ENCODE results near the gene ACHE. TPM values are rescaled to one million over a fixed set of nuclear protein-coding genes. Genes with fewer than 3 reads are reported as not detected.

Gene ACHE
- polyA plus RNA-seq, 1 of the 3 experiments (the other 2 are of a cell fraction): 1.8 TPM

DNA sequence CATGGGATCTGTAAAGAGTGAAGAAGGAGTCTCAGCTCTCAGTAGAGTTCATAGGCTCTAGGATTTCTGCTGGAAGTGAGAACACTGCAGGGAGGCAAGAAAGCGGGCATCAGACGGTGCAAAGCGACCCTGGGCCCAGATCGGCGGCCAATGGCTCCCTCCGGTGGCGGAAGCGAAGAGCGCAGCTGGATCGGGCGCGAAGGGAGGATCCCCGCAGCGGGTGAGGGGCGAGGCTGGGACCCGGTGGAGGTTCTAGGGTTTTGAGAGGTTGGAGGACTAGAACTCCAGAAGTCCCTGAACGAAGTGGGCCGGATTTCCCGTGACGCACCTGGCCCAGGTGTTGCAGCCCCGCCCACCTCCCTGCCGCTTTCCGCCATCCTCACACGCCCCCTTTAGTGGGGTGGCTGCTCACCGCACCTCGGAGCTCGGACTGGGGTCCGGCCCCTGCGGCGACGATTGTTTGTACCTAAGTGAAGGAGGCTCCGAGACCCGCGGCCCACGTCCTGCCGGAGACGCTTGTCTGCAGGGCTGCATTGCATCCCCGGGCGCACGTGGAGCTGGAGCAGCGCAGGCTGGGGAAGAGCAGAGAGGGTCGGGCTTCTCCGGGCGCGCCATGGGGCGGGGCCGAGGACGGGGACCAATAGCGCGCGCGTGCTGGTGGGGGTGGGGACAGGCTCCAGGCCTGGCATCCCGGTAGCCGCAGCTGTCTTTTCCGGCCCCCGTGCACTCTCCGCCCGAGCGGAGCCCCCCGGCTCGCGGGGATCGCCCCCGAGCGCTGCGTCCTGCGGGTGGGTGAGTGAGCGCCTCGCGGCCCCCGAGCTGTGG, 43.4 kb downstream of the ACHE start, which contains the start of gene SLC12A9:
TSS of gene SLC12A9 (plus strand) at position 666 of the 825 bp plus-strand sequence. CDS start 1,485 bp downstream, outside the sequence.
- peak within 1 kb of the TSS; percentile 62 to 87 for H3K4me3 ChIP-seq (ENCODE audit: low read depth in 2 of 2, low read length in 1 of 2)
- no peaks in the 10 kb centered on the region for H3F3A ChIP-seq (replicated peaks; ENCODE audit: insufficient read depth)
- H3K4me2 ChIP-seq: peak within 1 kb of the TSS; percentile 98
- H3K4me1 ChIP-seq (ENCODE audit: control insufficient read depth in 1 of 2, insufficient read depth in 2 of 2, low read depth in 1 of 2, low read length in 1 of 2): peaks cover 7% of the 10 kb centered on the region in 2 experiments; a peak in 2 of 4 replicates
- CTCF ChIA-PET: interaction anchor here (0.6 to 19.3 kb wide), 69 partner anchors 9 to 445 kb away, joined by 3 to 398 read pairs (median 5); partner anchors contain the start of genes ACHE, ACTL6B, EPHB4 and EPO
- WGBS (ENCODE audit: low lambda C conversion rate): 7% methylated on average over 25 of the region's 71 CpGs
- peak within 1 kb of the TSS in 1 of 2 experiments; percentile 3; a peak in 1 of 4 replicates for H3K27ac ChIP-seq (ENCODE audit: low read depth in 2 of 2, low read length in 1 of 2)
- peak; percentile 100 for DNase-seq
- POLR2A ChIA-PET: interaction anchor here (0.6 to 2.9 kb wide), 12 partner anchors 9 to 424 kb away, joined by 3 to 30 read pairs (median 6); partner anchors contain the start of genes ACTL6B, EPHB4, POP7 and SRRT
- H3K36me3 ChIP-seq (replicated peaks in 1 of 2; ENCODE audit: control insufficient read depth in 1 of 2, insufficient read depth in 2 of 2, low read length in 1 of 2): no peaks in the 10 kb centered on the region
- H3K79me2 ChIP-seq (ENCODE audit: insufficient read depth): peaks cover 20% of the 10 kb centered on the region; the same call in 1 of the 2 replicates
- no peaks in the 10 kb centered on the region for H3K9me3 ChIP-seq
- H3K9ac ChIP-seq: peak within 1 kb of the TSS; percentile 84
- H2AFZ ChIP-seq (ENCODE audit: low read depth): peak within 1 kb of the TSS; percentile 93
- H3K27me3 ChIP-seq (ENCODE audit: insufficient read depth): no peaks in the 10 kb centered on the region
- H4K20me1 ChIP-seq (ENCODE audit: insufficient read depth): no peaks in the 10 kb centered on the region
- no peaks in the 10 kb centered on the region for H3K9me2 ChIP-seq
- TF ChIP-seq, protein P1, sequence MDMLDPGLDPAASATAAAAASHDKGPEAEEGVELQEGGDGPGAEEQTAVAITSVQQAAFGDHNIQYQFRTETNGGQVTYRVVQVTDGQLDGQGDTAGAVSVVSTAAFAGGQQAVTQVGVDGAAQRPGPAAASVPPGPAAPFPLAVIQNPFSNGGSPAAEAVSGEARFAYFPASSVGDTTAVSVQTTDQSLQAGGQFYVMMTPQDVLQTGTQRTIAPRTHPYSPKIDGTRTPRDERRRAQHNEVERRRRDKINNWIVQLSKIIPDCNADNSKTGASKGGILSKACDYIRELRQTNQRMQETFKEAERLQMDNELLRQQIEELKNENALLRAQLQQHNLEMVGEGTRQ (IDR thresholded peaks at IDR 0.05; ENCODE audit: borderline replicate concordance, low read depth, low read length): no peak
- TF ChIP-seq RXRA (IDR thresholded peaks at IDR 0.05; ENCODE audit: borderline replicate concordance, low read depth) (no peak), MEF2A (IDR thresholded peaks at IDR 0.05; ENCODE audit: borderline replicate concordance, low read depth) (no peak), POLR2AphosphoS5 (IDR thresholded peaks at IDR 0.05; ENCODE audit: low read depth, low read length) (peak; percentile 66), JUND (IDR thresholded peaks at IDR 0.05) (no peak), MXI1 (IDR thresholded peaks at IDR 0.05; ENCODE audit: low read depth, low read length) (peak; percentile 100), RCOR1 (IDR thresholded peaks at IDR 0.05; ENCODE audit: low read length) (no peak), EP300 (IDR thresholded peaks at IDR 0.05; ENCODE audit: borderline replicate concordance in 1 of 2, low read depth in 1 of 2, low read length in 1 of 2) (no peak; a peak in 1 of 4 replicates), TEAD4 (IDR thresholded peaks at IDR 0.05; ENCODE audit: borderline replicate concordance, insufficient read depth) (no peak), FOXM1 (IDR thresholded peaks at IDR 0.05; ENCODE audit: low read depth) (no peak), EZH2phosphoT487 (IDR thresholded peaks at IDR 0.05; ENCODE audit: borderline replicate concordance, low read depth) (no peak), CHD2 (IDR thresholded peaks at IDR 0.05; ENCODE audit: low read length, partially characterized antibody) (peak; percentile 82), RFX5 (IDR thresholded peaks at IDR 0.05; ENCODE audit: low read length) (no peak; the same call in 1 of the 2 replicates), SMC3 (IDR thresholded peaks at IDR 0.05; ENCODE audit: low read depth, low read length) (peak; percentile 96), NRF1 (IDR thresholded peaks at IDR 0.05; ENCODE audit: low read depth, low read length) (peak; percentile 17; the same call in 1 of the 2 replicates), YY1 (IDR thresholded peaks at IDR 0.05; ENCODE audit: low read depth) (no peak), TAF1 (IDR thresholded peaks at IDR 0.05; ENCODE audit: borderline replicate concordance, low read depth, low read length) (peak; percentile 52; the same call in 1 of the 2 replicates)
- TF ChIP-seq, protein P2, sequence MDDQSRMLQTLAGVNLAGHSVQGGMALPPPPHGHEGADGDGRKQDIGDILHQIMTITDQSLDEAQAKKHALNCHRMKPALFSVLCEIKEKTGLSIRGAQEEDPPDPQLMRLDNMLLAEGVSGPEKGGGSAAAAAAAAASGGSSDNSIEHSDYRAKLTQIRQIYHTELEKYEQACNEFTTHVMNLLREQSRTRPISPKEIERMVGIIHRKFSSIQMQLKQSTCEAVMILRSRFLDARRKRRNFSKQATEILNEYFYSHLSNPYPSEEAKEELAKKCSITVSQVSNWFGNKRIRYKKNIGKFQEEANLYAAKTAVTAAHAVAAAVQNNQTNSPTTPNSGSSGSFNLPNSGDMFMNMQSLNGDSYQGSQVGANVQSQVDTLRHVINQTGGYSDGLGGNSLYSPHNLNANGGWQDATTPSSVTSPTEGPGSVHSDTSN (IDR thresholded peaks at IDR 0.05): 0 out of 2 replicates have a peak, but pooled peaks have one; percentile 12
- TF ChIP-seq, protein P3, sequence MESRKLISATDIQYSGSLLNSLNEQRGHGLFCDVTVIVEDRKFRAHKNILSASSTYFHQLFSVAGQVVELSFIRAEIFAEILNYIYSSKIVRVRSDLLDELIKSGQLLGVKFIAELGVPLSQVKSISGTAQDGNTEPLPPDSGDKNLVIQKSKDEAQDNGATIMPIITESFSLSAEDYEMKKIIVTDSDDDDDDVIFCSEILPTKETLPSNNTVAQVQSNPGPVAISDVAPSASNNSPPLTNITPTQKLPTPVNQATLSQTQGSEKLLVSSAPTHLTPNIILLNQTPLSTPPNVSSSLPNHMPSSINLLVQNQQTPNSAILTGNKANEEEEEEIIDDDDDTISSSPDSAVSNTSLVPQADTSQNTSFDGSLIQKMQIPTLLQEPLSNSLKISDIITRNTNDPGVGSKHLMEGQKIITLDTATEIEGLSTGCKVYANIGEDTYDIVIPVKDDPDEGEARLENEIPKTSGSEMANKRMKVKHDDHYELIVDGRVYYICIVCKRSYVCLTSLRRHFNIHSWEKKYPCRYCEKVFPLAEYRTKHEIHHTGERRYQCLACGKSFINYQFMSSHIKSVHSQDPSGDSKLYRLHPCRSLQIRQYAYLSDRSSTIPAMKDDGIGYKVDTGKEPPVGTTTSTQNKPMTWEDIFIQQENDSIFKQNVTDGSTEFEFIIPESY (IDR thresholded peaks at IDR 0.05; ENCODE audit: borderline replicate concordance, low read depth): peak; percentile 9; the same call in 1 of the 2 replicates
- TF ChIP-seq, protein P4, sequence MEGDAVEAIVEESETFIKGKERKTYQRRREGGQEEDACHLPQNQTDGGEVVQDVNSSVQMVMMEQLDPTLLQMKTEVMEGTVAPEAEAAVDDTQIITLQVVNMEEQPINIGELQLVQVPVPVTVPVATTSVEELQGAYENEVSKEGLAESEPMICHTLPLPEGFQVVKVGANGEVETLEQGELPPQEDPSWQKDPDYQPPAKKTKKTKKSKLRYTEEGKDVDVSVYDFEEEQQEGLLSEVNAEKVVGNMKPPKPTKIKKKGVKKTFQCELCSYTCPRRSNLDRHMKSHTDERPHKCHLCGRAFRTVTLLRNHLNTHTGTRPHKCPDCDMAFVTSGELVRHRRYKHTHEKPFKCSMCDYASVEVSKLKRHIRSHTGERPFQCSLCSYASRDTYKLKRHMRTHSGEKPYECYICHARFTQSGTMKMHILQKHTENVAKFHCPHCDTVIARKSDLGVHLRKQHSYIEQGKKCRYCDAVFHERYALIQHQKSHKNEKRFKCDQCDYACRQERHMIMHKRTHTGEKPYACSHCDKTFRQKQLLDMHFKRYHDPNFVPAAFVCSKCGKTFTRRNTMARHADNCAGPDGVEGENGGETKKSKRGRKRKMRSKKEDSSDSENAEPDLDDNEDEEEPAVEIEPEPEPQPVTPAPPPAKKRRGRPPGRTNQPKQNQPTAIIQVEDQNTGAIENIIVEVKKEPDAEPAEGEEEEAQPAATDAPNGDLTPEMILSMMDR (IDR thresholded peaks at IDR 0.05): peak; percentile 99
- TF ChIP-seq, protein P5, sequence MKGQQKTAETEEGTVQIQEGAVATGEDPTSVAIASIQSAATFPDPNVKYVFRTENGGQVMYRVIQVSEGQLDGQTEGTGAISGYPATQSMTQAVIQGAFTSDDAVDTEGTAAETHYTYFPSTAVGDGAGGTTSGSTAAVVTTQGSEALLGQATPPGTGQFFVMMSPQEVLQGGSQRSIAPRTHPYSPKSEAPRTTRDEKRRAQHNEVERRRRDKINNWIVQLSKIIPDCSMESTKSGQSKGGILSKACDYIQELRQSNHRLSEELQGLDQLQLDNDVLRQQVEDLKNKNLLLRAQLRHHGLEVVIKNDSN (IDR thresholded peaks at IDR 0.05; ENCODE audit: borderline replicate concordance, low read depth): peak; percentile 48; the same call in 1 of the 2 replicates
- TF ChIP-seq, protein P6, sequence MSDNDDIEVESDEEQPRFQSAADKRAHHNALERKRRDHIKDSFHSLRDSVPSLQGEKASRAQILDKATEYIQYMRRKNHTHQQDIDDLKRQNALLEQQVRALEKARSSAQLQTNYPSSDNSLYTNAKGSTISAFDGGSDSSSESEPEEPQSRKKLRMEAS (IDR thresholded peaks at IDR 0.05; ENCODE audit: low read depth): peak; percentile 100
- TF ChIP-seq, protein P7, sequence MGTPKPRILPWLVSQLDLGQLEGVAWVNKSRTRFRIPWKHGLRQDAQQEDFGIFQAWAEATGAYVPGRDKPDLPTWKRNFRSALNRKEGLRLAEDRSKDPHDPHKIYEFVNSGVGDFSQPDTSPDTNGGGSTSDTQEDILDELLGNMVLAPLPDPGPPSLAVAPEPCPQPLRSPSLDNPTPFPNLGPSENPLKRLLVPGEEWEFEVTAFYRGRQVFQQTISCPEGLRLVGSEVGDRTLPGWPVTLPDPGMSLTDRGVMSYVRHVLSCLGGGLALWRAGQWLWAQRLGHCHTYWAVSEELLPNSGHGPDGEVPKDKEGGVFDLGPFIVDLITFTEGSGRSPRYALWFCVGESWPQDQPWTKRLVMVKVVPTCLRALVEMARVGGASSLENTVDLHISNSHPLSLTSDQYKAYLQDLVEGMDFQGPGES (IDR thresholded peaks at IDR 0.05; ENCODE audit: low read depth, low read length): no peak

Measured in SK-N-SH (cell line).